Ishikawa (cell line): ENCODE measurements around the gene GDI2.

ENCODE experiments used
- EGR1 ChIP-seq: IDR thresholded peaks from 2 replicates; pipeline ENCODE4 v1.6.1; 2012
- TAF1 ChIP-seq: IDR thresholded peaks from 2 replicates; pipeline ENCODE4 v1.6.1; 2012; ENCODE audit warnings: low read depth, mild to moderate bottlenecking
- ZBTB7A ChIP-seq: IDR thresholded peaks from 2 replicates; pipeline ENCODE4 v1.6.1; 2012; ENCODE audit warnings: low read depth

DNA sequence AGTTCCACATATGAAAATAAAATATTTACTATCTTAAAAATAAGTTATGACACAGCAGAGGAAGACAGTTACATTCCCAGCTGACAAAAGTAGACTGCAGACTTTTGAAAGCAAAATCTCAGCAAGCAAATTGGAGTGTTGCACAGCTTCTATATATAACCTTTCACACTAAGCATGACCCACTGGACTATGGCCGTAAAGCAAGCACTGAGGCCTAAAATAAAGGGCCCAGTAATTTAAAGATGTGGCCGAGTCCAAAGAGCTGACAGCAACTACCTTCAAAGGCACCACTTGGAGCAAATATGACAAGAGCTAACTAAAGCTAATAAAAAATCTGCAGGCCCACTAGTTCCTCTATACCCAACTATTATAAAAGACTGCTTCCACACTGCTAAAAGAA lies 6.5 kb downstream of the GDI2 start:
- no peak for TF ChIP-seq ZBTB7A
- TF ChIP-seq EGR1, result no peak
- no peak for TF ChIP-seq TAF1
